Measurements from ENCODE around the gene TIAL1. TPM values are rescaled to one million over a fixed set of nuclear protein-coding genes. Genes with fewer than 3 reads are reported as not detected.

TIAL1 gene
- polyA plus RNA-seq, 3 donors, result 6.7 to 118 (median 7.2) TPM

- no peaks in the 10 kb centered on the region for H3K27me3 ChIP-seq (ENCODE audit: control insufficient read depth in 2 of 2, insufficient read depth in 2 of 2, low read length in 2 of 2)
- H3K4me2 ChIP-seq (replicated peaks; ENCODE audit: extremely low read depth, low read length, poor library complexity, severe bottlenecking), result peak overlapping the region; percentile 88
- Mint-ChIP-seq H3K27ac (peak overlapping the region; percentile 97 to 99 (median 98)), H3K27me3 (ENCODE audit: low read depth in 3 of 3) (no peaks in the 10 kb centered on the region), H3K9me3 (peaks cover 0 to 3% (median 0%) of the 10 kb centered on the region in 7 donors), H3K4me1 (peaks cover 37% of the 10 kb centered on the region), H3K4me3 (peak overlapping the region; percentile 95 to 98), H3K36me3 (peaks cover 5 to 6% of the 10 kb centered on the region in 2 donors)
- H3K36me3 ChIP-seq (replicated peaks in 1 of 2; ENCODE audit: control insufficient read depth in 1 of 2, insufficient read depth in 2 of 2, low read length in 2 of 2), result no peaks in the 10 kb centered on the region
- H3K4me1 ChIP-seq (ENCODE audit: control insufficient read depth in 1 of 2, insufficient read depth in 2 of 2, low read length in 2 of 2), result peaks cover 35 to 44% of the 10 kb centered on the region in 2 donors
- peak overlapping the region; percentile 56 to 99 (median 93) for H3K4me3 ChIP-seq (replicated peaks in 1 of 3; ENCODE audit: low read depth in 2 of 3, low read length in 3 of 3)
- peaks cover 37% of the 10 kb centered on the region for H3K79me2 ChIP-seq (ENCODE audit: insufficient read depth, low read length)
- DNase-seq, result no peak
- 97% methylated on average over 8 of the region's 21 CpGs for WGBS (ENCODE audit: insufficient coverage)
- intact Hi-C loops (cut with micrococcal nuclease), result loop anchor here (5.0 to 10.0 kb wide), 5 partner anchors 55 to 515 kb away; partner anchors contain the start of genes MCMBP (in 2 of the 2), SEC23IP (in 2 of the 2), BAG3 (in 1 of the 2) and EIF3A (in 1 of the 2)
- TF ChIP-seq CTCF (IDR thresholded peaks at IDR 0.05), result no peak
- peak overlapping the region; percentile 92 to 99 for H3K27ac ChIP-seq (ENCODE audit: low read depth in 1 of 2, low read length in 2 of 2)
- H4K20me1 ChIP-seq (ENCODE audit: insufficient read depth, low read length), result peaks cover 27% of the 10 kb centered on the region
- H3K9ac ChIP-seq (ENCODE audit: insufficient read depth, low read length, poor library complexity, severe bottlenecking), result peak overlapping the region; percentile 83
- peak overlapping the region; percentile 93 for H2AFZ ChIP-seq (ENCODE audit: insufficient read depth, low read depth, low read length, poor library complexity, severe bottlenecking)
- H3K9me3 ChIP-seq (replicated peaks in 1 of 2; ENCODE audit: control insufficient read depth in 1 of 2, insufficient read depth in 1 of 2, low read length in 2 of 2), result no peaks in the 10 kb centered on the region
Measured at GRCh38 chr10:119597405-119598186, 832 bp upstream of the TIAL1 start.

GRCh38 chr10:119595676-119596515 lies 868 bp downstream of the TIAL1 start:
- peaks cover 41 to 52% of the 10 kb centered on the region in 2 donors for H3K4me1 ChIP-seq (ENCODE audit: control insufficient read depth in 1 of 2, insufficient read depth in 2 of 2, low read length in 2 of 2)

More at GRCh38 chr10:119595676-119596515, 868 bp downstream of the TIAL1 start:
- peak overlapping the region; percentile 92 to 99 for H3K27ac ChIP-seq (ENCODE audit: low read depth in 1 of 2, low read length in 2 of 2)
- intact Hi-C loops (cut with micrococcal nuclease), result loop anchor here (1.0 to 10.0 kb wide), 6 partner anchors 56 to 514 kb away; partner anchors contain the start of genes MCMBP (in 2 of the 2), SEC23IP (in 2 of the 2), BAG3 (in 1 of the 2) and EIF3A (in 1 of the 2)
- H2AFZ ChIP-seq (ENCODE audit: insufficient read depth, low read depth, low read length, poor library complexity, severe bottlenecking), result peak overlapping the region; percentile 93
- Mint-ChIP-seq H3K9me3 (peaks cover 0 to 3% (median 0%) of the 10 kb centered on the region in 7 donors), H3K4me3 (peak overlapping the region; percentile 95 to 98), H3K27ac (peak overlapping the region; percentile 81 to 99 (median 97)), H3K27me3 (ENCODE audit: low read depth in 3 of 3) (no peaks in the 10 kb centered on the region), H3K4me1 (peaks cover 49% of the 10 kb centered on the region), H3K36me3 (peaks cover 6 to 14% of the 10 kb centered on the region in 2 donors)
- DNase-seq, result peak; percentile 5 to 33 (median 24)
- H3K27me3 ChIP-seq (ENCODE audit: control insufficient read depth in 2 of 2, insufficient read depth in 2 of 2, low read length in 2 of 2), result no peaks in the 10 kb centered on the region
- H3K36me3 ChIP-seq (replicated peaks in 1 of 2; ENCODE audit: control insufficient read depth in 1 of 2, insufficient read depth in 2 of 2, low read length in 2 of 2), result peaks cover 2 to 3% of the 10 kb centered on the region in 2 donors
- WGBS (ENCODE audit: insufficient coverage), result 0% methylated on average over 29 of the region's 50 CpGs
- peaks cover 54% of the 10 kb centered on the region for H3K79me2 ChIP-seq (ENCODE audit: insufficient read depth, low read length)
- H3K9ac ChIP-seq (ENCODE audit: insufficient read depth, low read length, poor library complexity, severe bottlenecking), result peak overlapping the region; percentile 83
- peak overlapping the region; percentile 88 for H3K4me2 ChIP-seq (replicated peaks; ENCODE audit: extremely low read depth, low read length, poor library complexity, severe bottlenecking)
- H3K4me3 ChIP-seq (replicated peaks in 1 of 3; ENCODE audit: low read depth in 2 of 3, low read length in 3 of 3), result peak overlapping the region; percentile 56 to 99 (median 93)
- no peaks in the 10 kb centered on the region for H3K9me3 ChIP-seq (replicated peaks in 1 of 2; ENCODE audit: control insufficient read depth in 1 of 2, insufficient read depth in 1 of 2, low read length in 2 of 2)
- no peak for TF ChIP-seq CTCF (IDR thresholded peaks at IDR 0.05)
- peaks cover 44% of the 10 kb centered on the region for H4K20me1 ChIP-seq (ENCODE audit: insufficient read depth, low read length)

Measured in CD14-positive monocyte (primary cell).